Pons (tissue), 1 donor: ENCODE measurements around the gene KRT28.

ENCODE experiments used
- DNase-seq: peaks from one replicate; pipeline ENCODE4 v3.0.0-alpha.2; 2016; ENCODE audit warnings: low spot score

Gene KRT28, protein sequence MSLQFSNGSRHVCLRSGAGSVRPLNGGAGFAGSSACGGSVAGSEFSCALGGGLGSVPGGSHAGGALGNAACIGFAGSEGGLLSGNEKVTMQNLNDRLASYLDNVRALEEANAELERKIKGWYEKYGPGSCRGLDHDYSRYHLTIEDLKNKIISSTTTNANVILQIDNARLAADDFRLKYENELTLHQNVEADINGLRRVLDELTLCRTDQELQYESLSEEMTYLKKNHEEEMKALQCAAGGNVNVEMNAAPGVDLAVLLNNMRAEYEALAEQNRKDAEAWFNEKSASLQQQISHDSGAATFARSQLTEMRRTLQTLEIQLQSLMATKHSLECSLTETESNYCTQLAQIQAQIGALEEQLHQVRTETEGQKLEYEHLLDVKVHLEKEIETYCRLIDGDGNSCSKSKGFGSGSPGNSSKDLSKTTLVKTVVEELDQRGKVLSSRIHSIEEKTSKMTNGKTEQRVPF

DNA sequence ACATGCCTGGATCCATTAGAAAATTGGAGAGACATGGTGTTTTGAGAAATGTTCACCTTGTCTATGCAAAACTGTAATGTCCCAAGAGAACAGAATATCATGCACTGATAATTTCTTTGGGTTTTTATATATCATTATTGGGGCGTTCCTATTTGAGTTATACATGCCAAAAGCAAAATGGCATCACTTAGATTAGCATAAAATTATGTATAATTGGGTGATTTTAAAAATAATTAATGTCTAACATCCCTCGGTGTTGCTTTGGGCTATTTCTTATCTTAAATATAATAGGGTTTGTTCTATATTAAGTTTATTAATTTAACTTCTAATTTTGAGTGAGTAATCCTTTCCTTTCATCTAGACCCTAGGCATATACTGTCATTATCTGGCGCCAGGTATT, at the start of gene KRT28:
Gene KRT28, minus strand, starts transcription at position 101 of the 400 bp plus-strand sequence. Its CDS starts 66 bp downstream, at position 35.
- DNase-seq: no peak

DNA sequence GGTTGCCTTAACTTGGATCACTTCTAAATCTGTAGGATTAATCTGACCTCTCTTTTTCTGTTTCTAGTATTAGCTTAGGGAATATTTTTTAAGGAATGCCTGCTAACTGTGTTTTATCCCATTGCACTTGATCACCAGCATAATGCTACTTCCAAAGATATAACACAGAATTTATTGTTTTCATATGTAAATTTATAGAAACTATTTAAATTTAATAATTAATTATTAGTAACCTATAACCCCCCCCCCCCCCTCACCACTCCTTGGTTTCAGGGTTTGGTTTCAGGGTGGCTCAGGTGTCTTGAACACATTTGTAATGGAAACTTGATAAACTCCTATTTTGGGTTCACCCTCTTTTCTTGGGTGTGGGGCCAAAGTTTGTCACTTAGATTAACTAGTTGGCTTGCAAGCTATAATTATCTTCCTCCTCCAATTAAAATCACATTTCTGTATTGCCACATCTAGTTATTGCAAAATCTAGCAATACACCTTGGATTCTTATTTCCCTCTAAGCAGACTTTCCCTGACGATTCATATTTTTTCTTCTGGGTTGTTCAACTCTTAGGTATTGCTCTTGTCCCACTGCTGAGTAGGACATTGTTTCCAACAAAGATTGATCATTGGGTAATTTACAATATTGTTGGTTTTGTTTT, 49.0 kb upstream of the KRT28 start:
- DNase-seq: no peak

DNA sequence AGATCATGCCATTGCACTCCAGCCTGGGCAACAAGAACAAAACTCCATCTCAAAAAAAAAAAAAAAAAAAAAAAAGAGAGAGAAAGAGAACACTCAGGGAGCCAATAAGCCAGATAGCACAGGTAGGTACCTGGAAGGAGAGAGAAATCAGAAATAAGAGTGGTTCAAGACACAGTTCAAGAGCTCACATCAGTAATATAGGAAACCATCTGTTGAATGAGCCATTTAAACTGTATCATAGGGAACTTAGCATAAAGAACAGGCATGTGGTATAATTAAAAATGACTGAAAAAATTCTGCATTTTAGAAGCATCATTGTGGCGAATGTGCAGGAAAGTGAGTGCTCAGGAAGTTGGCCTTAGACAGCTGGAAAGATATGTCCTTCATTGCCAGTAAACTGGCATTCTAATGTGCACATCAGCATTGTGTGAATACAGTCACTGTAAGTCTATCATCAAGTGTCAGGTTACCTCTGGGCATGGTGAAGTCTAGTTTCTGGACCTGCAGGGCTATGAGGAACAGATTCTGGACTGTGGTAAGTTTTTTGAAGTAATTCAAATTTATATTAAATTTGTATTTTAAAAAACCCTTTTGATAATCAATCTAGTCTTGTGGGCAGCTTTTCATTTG, 46.9 kb upstream of the KRT28 start:
- DNase-seq: no peak

DNA sequence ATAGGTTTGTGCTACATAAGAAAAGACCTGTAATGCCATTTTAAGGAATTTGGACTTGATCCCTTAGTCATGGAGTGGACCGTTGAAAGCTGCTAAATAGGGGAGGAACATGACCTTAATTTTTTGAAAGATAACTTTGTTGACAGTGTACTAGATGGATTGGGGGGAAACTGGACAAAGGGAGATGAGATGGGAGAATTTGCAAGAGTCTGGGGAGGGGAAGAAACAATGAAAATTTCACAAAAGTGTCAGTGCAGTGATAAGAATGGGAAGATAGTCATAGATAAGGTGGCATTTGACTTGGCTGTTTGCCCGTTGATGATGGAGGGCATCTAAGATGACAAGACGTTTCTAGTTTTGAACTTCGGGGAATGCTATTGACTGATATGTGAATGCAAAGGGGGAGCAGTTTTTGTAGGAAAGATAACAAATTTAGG, 44.9 kb upstream of the KRT28 start:
- no peak for DNase-seq

DNA sequence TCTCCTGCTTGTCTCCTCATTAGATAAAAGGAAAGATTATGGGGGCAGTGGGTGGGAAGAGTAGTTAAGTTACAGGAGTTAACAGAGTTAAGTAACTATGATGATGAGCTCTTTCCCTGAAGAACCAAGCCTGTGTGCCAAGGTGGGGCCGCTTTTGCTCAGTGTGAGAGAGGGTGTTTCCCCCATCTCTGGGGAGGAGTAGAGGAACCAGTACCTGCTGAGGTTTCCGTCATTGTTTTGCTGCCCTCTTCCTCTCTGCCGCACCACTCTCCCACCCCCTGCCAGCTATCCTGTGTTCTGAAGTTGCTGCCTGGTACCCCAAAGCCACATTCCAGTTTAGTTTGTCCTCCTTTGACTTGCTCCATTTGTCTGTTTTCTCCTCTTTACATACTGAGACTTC, 43.5 kb upstream of the KRT28 start:
- DNase-seq: no peak

DNA sequence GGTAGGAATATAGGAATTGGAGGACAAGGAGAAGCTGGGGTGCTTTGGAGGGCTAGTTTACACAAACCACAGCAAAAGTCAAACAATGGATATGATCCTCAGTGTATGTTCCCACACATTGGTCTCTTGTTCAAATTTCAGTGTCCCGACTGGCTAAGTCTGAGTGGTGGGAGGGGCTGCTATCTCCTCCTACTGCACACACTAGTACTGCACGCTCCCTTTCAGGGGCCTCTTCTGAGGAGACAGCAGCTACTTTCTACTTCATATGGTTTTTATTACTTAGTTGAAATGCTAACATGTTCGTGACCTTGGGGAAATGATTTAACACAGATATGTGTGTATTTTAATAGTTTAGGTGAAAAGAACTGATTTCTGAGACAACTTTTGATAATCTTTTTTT, 41.5 kb upstream of the KRT28 start:
- no peak for DNase-seq

DNA sequence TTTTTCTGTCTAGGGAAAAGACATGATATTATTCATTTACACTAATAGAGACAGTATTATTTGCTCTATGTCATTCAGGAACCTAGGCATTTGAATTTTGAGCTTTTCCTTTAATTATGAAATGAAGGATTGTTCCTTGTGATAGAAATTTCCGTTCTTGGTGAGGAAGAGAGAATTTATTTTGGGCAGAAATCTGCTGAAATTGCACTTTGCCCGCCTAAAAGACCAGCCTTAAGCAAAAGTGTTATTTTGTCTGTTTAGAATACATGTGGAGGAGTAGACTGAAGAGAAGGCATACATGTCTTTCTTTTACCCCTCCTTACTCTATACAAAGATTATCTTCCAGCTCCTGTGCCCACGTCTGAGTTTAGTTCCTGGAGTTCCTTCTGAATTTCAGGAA, 39.4 kb upstream of the KRT28 start:
- DNase-seq: no peak

DNA sequence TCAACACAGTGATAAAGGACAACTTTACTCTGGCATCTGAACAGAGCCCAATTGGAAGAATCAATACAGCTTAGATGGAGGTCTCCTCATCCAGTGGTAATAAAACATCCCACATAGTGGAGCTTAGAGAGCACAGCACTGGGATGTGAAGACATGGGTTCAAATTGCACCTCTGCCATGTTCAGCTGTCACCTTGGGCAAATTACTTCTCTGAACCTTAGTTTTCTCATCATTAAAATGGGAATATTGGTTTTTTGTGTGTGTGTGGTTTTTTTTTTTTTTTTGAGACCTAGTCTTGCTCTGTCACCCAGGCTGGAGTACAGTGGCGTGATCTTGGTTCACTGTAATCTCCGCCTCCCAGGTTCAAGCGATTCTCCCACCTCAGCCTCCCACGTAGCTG, 36.3 kb upstream of the KRT28 start:
- no peak for DNase-seq

DNA sequence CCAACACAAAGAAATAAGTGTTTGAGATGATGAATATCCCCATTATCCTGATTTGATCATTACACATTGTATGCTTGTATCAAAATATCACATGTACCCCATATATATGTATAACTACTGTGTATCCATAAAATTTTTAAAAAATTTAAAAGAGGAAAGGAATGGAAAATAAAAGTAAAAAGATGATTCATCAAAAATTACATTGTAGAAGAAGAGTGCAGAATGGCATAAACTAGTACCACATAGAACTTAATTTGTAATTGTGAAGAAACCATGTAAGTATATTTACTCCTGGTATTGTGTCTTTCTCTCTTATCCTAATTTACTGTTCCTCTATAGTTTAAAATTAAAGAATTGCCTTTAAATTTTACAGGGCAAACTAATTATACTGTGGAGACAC, 34.1 kb upstream of the KRT28 start:
- no peak for DNase-seq

DNA sequence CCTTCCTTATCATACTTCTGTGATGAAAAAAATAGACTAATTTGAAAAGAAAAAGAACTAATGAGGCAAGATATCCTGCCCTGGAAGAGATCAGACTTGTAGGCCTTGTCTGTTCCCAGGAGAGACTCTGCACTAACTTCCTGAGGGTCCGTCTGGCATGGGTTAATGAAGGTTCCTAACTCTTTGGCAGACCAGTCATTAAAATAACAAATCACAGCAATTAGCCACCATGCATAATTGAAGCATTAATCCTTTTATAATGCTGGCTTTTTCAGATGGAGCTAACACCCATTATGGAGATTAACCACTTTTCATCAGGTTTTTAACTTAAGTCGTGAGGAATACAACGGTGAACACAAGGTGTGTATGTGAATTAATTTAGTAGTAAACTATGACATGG, 33.1 kb upstream of the KRT28 start:
- no peak for DNase-seq

DNA sequence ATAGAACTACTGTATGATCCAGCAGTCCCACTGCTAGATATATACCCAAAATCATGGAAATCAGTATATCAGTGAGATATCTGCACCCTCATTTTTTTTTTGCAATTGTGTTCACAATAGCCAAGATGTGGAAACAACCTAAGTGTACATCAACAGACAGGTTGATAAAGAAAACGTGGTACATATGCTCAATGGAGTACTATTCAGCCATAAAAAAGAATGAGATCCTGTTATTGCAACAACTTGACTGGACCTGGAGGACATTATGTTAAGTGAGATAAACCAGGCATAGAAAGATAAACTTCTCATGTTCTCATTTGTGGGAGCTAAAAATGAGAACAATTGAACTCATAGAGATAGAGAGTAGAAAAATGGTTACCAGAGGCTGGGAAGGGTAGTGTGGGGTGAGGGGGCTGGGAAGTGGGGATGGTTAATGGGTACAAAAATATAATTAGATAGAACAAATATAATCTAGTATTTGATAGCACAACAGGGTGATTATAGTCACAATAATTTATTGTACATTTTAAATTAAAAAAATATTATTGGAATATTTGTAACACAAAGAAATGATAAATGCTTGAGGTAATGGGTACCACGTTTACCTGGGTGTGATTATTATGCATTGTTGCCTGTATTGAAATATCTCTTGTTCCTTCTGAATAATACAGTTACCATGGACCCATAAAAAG, 30.5 kb upstream of the KRT28 start:
- no peak for DNase-seq

DNA sequence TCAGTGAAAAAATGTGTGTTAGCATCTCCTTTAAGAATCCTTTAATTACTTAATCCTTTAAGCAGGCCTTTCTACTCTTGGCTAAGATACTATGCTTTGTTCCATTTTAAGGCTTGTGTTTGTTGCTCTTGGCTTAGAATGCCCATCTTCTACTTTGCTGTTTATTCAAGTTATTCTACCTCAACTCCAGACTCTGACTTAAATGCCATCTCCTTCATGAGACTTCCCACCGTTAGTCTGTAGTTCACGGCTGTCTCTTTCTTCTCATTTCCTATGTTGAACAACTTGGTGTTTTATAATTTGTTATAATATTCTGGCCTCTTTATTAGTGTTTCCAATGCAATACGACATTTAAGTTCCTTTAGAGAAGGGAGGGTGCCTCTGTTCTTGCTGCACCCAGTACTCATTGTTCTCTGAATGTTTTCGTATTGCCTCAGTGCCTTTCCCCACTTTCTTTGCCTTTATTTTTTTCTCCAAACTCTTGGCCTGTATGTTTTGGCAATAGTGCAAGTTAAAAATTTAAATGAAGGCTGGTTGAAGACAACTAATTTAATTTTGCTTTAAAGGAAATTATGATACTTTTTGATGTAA, 28.8 kb upstream of the KRT28 start:
- peak; percentile 11 for DNase-seq

DNA sequence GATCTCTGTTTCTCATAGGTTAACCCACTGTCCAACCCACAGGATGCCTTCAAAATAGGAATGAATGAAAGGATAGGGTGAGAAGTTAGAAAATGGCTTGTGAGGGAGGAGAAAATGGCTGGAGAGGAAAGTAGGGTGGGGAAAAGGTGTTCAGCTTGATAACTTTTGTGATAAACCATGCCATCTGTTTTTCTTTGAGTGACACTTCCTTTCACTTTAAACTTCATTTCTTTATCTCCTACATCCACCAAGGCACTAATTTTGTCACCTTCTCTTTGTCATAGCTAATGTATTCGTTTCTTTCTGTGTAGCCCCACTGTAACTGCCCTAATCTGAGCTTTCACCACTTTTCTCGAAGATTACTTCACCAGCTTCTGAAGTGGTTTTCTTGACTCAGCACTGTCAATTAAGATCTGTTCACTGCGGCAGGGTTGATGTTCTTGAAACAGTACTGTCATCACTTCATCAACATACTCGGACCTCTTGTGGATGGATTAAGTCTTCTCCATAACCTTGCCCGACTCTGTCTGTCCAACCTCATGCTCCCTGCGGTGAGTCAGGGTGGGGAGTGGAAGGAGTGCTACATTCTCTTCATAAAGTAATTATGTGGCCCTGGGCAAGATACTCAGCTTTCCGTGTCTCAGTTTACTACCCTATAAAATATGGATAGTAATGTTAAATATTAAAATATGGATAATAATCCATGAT, 28.1 kb upstream of the KRT28 start:
- DNase-seq: no peak

DNA sequence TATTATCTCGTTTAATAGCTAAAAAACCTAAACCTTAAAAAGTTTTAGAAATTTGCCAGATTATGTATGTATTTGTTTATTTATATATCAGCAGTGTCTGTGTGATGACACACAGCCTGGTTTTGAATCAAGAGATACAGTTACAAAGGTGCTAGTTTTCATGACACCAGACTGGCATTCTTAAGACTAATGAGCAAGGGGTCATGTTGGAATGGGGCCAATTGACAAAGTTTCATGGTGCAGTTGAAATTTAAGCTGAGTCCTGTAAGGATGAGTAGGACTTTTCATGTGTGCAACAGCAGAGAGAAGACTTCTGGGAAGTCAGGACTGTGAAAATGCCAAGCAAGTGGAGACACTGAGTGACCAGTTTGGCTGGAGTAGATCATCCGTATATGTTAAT, 25.8 kb upstream of the KRT28 start:
- DNase-seq: no peak

DNA sequence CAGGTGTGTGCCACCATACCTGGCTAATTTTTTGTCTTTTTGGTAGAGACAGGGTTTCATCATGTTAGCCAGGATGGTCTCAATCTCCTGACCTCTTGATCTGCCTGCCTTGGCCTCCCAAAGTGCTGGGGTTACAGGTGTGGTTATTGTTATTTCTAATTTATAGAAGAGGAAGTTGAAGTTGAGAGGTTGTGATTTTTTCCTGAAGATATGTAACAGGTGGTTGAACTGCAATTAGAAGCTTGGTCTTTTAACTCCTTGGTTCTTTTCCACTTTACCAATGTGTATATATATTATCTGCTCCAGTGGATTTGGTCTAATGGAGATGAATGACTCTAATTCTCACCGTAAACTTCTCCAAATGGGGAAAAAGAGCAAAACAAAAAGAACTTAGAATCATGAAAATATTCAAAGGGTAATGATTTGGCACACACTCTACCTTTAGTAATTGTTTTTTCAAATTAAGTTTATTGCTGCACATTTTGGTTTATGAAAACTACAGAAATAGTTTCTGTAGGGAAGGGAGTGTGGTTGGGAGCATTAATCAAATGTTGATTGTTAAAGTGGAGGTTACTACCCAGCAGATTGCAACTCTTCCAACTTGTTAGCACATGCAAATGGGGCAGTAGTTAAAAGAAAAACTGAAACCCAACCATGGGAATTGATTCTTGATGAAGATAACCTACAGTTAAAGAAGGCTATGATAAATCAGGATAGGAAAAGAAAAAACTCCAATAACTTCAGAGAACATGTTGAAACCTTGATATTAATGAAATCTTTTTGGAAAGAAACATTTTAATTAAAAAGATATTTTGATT, 24.5 kb upstream of the KRT28 start:
- DNase-seq: no peak

DNA sequence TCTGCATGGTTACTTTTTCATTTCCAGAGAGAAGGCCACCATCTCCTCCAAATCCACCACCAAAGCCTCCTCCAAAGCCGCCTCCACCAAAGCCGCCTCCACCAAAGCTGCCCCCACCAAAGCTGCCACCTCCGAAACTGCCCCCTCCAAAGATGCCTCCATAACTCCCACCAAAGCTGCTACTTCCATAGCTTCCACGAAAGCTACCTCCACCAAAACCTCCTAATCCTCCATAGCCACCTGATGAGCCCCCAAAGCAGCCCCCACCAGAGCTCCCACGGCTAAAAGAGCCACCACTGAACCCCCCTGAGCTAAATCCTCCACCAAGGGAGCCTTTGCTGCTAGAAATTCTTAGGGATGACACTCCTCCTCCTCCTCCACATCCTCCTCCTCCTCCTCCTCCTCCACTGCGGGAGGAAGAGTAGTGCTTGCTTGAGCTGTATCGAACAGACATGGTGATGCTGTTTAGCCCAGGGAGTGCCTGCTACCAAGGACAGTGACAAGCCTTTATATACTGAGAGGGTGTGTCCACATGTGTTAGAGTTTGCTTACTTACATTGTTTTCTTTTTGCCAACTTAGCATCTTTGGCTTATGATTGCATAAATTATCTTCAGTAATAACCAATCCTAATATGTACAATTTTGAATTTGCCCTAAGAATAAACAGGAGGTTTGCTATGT, 22.5 kb upstream of the KRT28 start, which contains the start of gene KRT10:
Gene KRT10, minus strand, starts transcription at position 483 of the 681 bp plus-strand sequence. Its CDS starts 29 bp downstream, at position 454.
- DNase-seq: no peak

DNA sequence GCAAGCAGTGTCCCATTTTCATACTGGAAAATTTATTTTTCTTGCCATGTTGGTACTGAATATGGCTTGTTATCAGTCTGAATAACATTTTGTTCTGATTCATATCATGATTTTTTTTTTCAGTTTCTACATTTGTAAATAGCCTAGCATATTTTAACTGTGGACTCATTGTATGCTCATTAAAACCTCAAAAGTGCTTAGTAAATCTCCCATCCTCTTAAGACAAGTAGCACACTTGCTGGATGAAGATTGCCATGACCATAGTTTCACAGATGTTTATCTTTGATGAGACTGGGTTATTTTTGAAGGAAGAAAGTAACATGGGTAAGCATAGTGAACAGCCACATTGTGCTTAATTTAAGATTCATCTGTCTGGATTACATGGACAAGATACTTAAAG, 21.8 kb upstream of the KRT28 start:
- DNase-seq: no peak

DNA sequence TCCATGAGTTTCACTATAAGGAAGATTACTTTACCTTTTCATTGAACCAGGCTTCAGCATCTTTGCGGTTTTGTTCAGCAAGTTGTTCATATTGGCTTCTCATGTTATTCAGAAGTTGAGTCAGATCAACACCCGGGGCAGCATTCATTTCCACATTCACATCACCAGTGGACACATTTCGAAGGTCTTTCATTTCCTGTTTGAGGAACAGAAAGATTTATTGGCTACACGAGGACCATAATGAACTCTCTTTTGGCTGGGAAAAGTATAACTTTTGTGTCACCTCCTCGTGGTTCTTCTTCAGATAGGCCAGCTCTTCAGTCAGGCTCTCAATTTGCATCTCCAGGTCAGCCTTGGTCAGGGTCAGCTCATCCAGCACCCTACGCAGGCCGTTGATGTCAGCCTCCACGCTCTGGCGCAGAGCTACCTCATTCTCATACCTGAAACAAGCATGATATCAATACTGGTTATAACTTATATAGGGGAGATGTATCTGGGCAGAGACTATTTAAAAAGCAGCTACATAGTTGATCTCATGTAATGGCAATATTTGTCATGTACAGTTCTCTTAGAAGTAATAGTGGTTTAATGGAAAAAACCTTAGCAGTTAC, 20.6 kb upstream of the KRT28 start:
- no peak for DNase-seq

DNA sequence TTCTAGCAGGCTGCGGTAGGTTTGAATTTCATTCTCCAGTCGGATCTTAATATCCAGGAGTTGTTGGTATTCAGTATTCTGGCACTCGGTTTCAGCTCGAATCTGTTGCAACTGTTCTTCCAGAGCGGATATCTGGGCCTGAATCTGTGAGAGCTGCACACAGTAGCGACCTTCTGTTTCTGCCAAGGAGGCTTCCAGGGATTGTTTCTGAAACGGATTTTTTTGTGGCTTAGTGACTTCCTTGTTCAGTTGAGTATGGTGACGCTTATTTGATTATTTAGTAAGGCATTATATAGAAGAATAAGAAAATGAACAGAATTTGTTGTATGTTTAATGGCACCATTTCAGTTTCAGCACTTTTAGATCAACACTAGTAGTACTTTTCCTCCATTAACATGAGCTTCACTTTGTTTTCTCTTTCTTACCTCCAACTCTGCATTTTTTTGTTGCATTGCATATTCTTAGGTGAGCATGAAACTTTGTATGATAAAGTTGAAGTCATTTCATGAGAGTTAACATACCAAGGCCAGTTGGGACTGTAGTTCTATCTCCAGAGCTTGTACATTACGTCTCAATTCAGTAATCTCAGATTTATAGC, 19.9 kb upstream of the KRT28 start:
- peak; percentile 17 for DNase-seq
